ENCODE measurements around the gene PIK3R1.

PIK3R1 gene

GRCh38 chr5:68315679-68316271 lies 100.2 kb downstream of the PIK3R1 start:
- in situ Hi-C loops (cut with MboI; ENCODE audit: low sequenced_read_pairs): no loop called here

GRCh38 chr5:68316469-68316868 lies 100.9 kb downstream of the PIK3R1 start:
- in situ Hi-C loops (cut with MboI; ENCODE audit: low sequenced_read_pairs): no loop called here

GRCh38 chr5:68317646-68318045 lies 102.1 kb downstream of the PIK3R1 start:
- in situ Hi-C loops (cut with MboI; ENCODE audit: low sequenced_read_pairs): no loop called here

GRCh38 chr5:68318955-68319705 lies 103.6 kb downstream of the PIK3R1 start:
- in situ Hi-C loops (cut with MboI; ENCODE audit: low sequenced_read_pairs): no loop called here

- in situ Hi-C loops (cut with MboI; ENCODE audit: low sequenced_read_pairs): no loop called here
Observed at GRCh38 chr5:68319706-68320412, 104.3 kb downstream of the PIK3R1 start.

- in situ Hi-C loops (cut with MboI; ENCODE audit: low sequenced_read_pairs): no loop called here
Observed at GRCh38 chr5:68320413-68320986, 104.9 kb downstream of the PIK3R1 start.

GRCh38 chr5:68325065-68325580 lies 109.6 kb downstream of the PIK3R1 start:
- in situ Hi-C loops (cut with MboI; ENCODE audit: low sequenced_read_pairs): no loop called here

- in situ Hi-C loops (cut with MboI; ENCODE audit: low sequenced_read_pairs): no loop called here
Observed at GRCh38 chr5:68329554-68330255, 114.1 kb downstream of the PIK3R1 start.

GRCh38 chr5:68330574-68330973 lies 115.0 kb downstream of the PIK3R1 start:
- in situ Hi-C loops (cut with MboI; ENCODE audit: low sequenced_read_pairs): no loop called here

- in situ Hi-C loops (cut with MboI; ENCODE audit: low sequenced_read_pairs): no loop called here
Observed at GRCh38 chr5:68331192-68332079, 115.9 kb downstream of the PIK3R1 start.

- in situ Hi-C loops (cut with MboI; ENCODE audit: low sequenced_read_pairs): no loop called here
Observed at GRCh38 chr5:68332080-68332451, 116.5 kb downstream of the PIK3R1 start.

GRCh38 chr5:68332556-68332955 lies 117.0 kb downstream of the PIK3R1 start:
- in situ Hi-C loops (cut with MboI; ENCODE audit: low sequenced_read_pairs): no loop called here

GRCh38 chr5:68333649-68334552 lies 118.3 kb downstream of the PIK3R1 start:
- in situ Hi-C loops (cut with MboI; ENCODE audit: low sequenced_read_pairs): no loop called here

GRCh38 chr5:68334553-68334886 lies 119.0 kb downstream of the PIK3R1 start:
- in situ Hi-C loops (cut with MboI; ENCODE audit: low sequenced_read_pairs): no loop called here

GRCh38 chr5:68335075-68335474 lies 119.5 kb downstream of the PIK3R1 start:
- in situ Hi-C loops (cut with MboI; ENCODE audit: low sequenced_read_pairs): no loop called here

- in situ Hi-C loops (cut with MboI; ENCODE audit: low sequenced_read_pairs): no loop called here
Observed at GRCh38 chr5:68336200-68336599, 120.6 kb downstream of the PIK3R1 start.

GRCh38 chr5:68337235-68337634 lies 121.7 kb downstream of the PIK3R1 start:
- in situ Hi-C loops (cut with MboI; ENCODE audit: low sequenced_read_pairs): no loop called here

GRCh38 chr5:68339921-68340321 lies 124.4 kb downstream of the PIK3R1 start:
- in situ Hi-C loops (cut with MboI; ENCODE audit: low sequenced_read_pairs): no loop called here

- in situ Hi-C loops (cut with MboI; ENCODE audit: low sequenced_read_pairs): no loop called here
Observed at GRCh38 chr5:68341006-68341405, 125.5 kb downstream of the PIK3R1 start.

Measured in HL-60/S4 treated with retinoic acid at 250 ng/mL for 4 days and 3 days (cell line).